HG03045 (cell line): ENCODE data around the gene RASD1.
"Not testable (repeated sequence)": the region's sequence is repeated elsewhere in the genome, so short reads cannot be mapped to it uniquely, and the experiment has no call there.

ENCODE experiments used
- ATAC-seq: cut with Tn5 transposase; IDR thresholded peaks from one replicate; pipeline ENCODE4 v1.9.1; 2021; ENCODE audit warnings: mild to moderate bottlenecking, moderate library complexity; ENCODE audit not compliant: unreplicated experiment

RASD1 gene

GRCh38 chr17:17499402-17500145 is 3.4 kb upstream of the RASD1 start:
- no peak for ATAC-seq

GRCh38 chr17:17498606-17499301 is 2.6 kb upstream of the RASD1 start:
- no peak for ATAC-seq

- no peak for ATAC-seq
These were observed 1.8 kb upstream of the RASD1 start for GRCh38 chr17:17497845-17498520.

GRCh38 chr17:17497065-17497844 is 1.1 kb upstream of the RASD1 start:
- ATAC-seq, result no peak

- ATAC-seq, result no peak
These were observed 533 bp downstream of the RASD1 start for GRCh38 chr17:17495536-17496188.

GRCh38 chr17:17494870-17495535 is 1.2 kb downstream of the RASD1 start:
- ATAC-seq, result no peak

- no peak for ATAC-seq
These were observed 1.7 kb downstream of the RASD1 start for GRCh38 chr17:17494499-17494869.

GRCh38 chr17:17493986-17494466 is 2.2 kb downstream of the RASD1 start:
- no peak for ATAC-seq

- ATAC-seq, result no peak
These were observed 2.8 kb downstream of the RASD1 start for GRCh38 chr17:17493249-17493985.

GRCh38 chr17:17492571-17492970 is 3.6 kb downstream of the RASD1 start:
- no peak for ATAC-seq

- ATAC-seq, result no peak
These were observed 4.1 kb downstream of the RASD1 start for GRCh38 chr17:17492085-17492484.

GRCh38 chr17:17491546-17491988 is 4.6 kb downstream of the RASD1 start:
- ATAC-seq, result no peak

GRCh38 chr17:17491031-17491471 is 5.1 kb downstream of the RASD1 start:
- no peak for ATAC-seq

- ATAC-seq, result no peak
These were observed 8.2 kb downstream of the RASD1 start for GRCh38 chr17:17487998-17488397.

GRCh38 chr17:17486416-17486815 is 9.8 kb downstream of the RASD1 start:
- not testable (repeated sequence) for ATAC-seq

GRCh38 chr17:17485420-17485819 is 10.8 kb downstream of the RASD1 start:
- ATAC-seq, result no peak

GRCh38 chr17:17484451-17484899 is 11.7 kb downstream of the RASD1 start:
- ATAC-seq, result no peak

- no peak for ATAC-seq
These were observed 14.3 kb downstream of the RASD1 start for GRCh38 chr17:17481860-17482259.

GRCh38 chr17:17480593-17481148 is 15.5 kb downstream of the RASD1 start:
- ATAC-seq, result no peak
